CD14-positive monocyte (primary cell): Measurements from ENCODE around the gene MRPL4. TPM values are rescaled to one million over a fixed set of nuclear protein-coding genes. Genes with fewer than 3 reads are reported as not detected.

Source experiments
- DNase-seq, 3 donors: peaks; one replicate each; pipeline ENCODE4 v3.0.0-alpha.2; 2011 to 2022
- H2AFZ ChIP-seq: 2 replicates; pipeline ENCODE4 v1.6.0; 2012; ENCODE audit warnings: mild to moderate bottlenecking, low read depth, low read length, inconsistent platforms; ENCODE audit not compliant: insufficient read depth, poor library complexity, severe bottlenecking
- H3K27ac ChIP-seq, 2 donors: 1 replicate in 1 of 2; 2 replicates in 1 of 2; pipeline ENCODE4 v1.5.1; 2012 to 2013; ENCODE audit warnings: low read length in 2 of 2, control low read depth in 1 of 2, inconsistent platforms in 1 of 2, low read depth in 1 of 2, mild to moderate bottlenecking in 1 of 2
- H3K27me3 ChIP-seq, 2 donors: one replicate each; pipeline versions ENCODE4 v1.6.0 to v1.6.1; 2011 to 2013; ENCODE audit warnings: low read length in 2 of 2; ENCODE audit not compliant: control insufficient read depth in 2 of 2, insufficient read depth in 2 of 2
- H3K36me3 ChIP-seq, 2 donors: replicated peaks in 1 of 2; 1 replicate in 1 of 2; 2 replicates in 1 of 2; pipeline versions ENCODE4 v1.5.1 to v1.6.1; 2012 to 2013; ENCODE audit warnings: low read length in 2 of 2, control low read depth in 1 of 2, inconsistent platforms in 1 of 2, mild to moderate bottlenecking in 1 of 2; ENCODE audit not compliant: insufficient read depth in 2 of 2, control insufficient read depth in 1 of 2
- H3K4me1 ChIP-seq, 2 donors: 1 replicate in 1 of 2; 2 replicates in 1 of 2; pipeline versions ENCODE4 v1.5.1 to v1.6.1; 2012 to 2013; ENCODE audit warnings: low read length in 2 of 2, control low read depth in 1 of 2, inconsistent platforms in 1 of 2, mild to moderate bottlenecking in 1 of 2, moderate library complexity in 1 of 2; ENCODE audit not compliant: insufficient read depth in 2 of 2, control insufficient read depth in 1 of 2
- H3K4me2 ChIP-seq: replicated peaks from 2 replicates; pipeline ENCODE3; 2012; ENCODE audit warnings: low read length, moderate library complexity, mild to moderate bottlenecking; ENCODE audit not compliant: poor library complexity, severe bottlenecking; ENCODE audit errors: extremely low read depth
- H3K4me3 ChIP-seq, 3 experiments: fragments of 200-600 bp in 1 of 3; sonication (generic) in 1 of 3; replicated peaks in 1 of 3; 1 replicate in 2 of 3; 2 replicates in 1 of 3; pipeline ENCODE4 v1.5.1; 2011 to 2013; ENCODE audit warnings: low read length in 3 of 3, mild to moderate bottlenecking in 3 of 3, control low read depth in 2 of 3, low read depth in 2 of 3, inconsistent platforms in 1 of 3, moderate library complexity in 1 of 3
- H3K79me2 ChIP-seq: 2 replicates; pipeline ENCODE4 v1.6.0; 2012; ENCODE audit warnings: mild to moderate bottlenecking, control low read depth, inconsistent platforms, low read length, moderate library complexity; ENCODE audit not compliant: insufficient read depth
- H3K9ac ChIP-seq: 2 replicates; pipeline ENCODE4 v1.6.0; 2017; ENCODE audit warnings: low read length, mild to moderate bottlenecking; ENCODE audit not compliant: insufficient read depth, poor library complexity, severe bottlenecking
- H3K9me3 ChIP-seq, 2 donors: replicated peaks in 1 of 2; 1 replicate in 1 of 2; 2 replicates in 1 of 2; pipeline versions ENCODE4 v1.5.1 to v1.6.1; 2012 to 2013; ENCODE audit warnings: low read length in 2 of 2, control low read depth in 1 of 2; ENCODE audit not compliant: control insufficient read depth in 1 of 2, insufficient read depth in 1 of 2
- H4K20me1 ChIP-seq: 2 replicates; pipeline ENCODE4 v1.6.0; 2012; ENCODE audit warnings: mild to moderate bottlenecking, low read length, control low read depth, moderate library complexity; ENCODE audit not compliant: insufficient read depth
- H3K27ac Mint-ChIP-seq, 7 donors: one replicate each; pipeline ENCODE4 v1.8.0; 2020; ENCODE audit warnings: mild to moderate bottlenecking in 7 of 7, mixed read lengths in 7 of 7, moderate library complexity in 6 of 7, inconsistent platforms in 2 of 7
- H3K27me3 Mint-ChIP-seq, 3 donors: one replicate each; pipeline ENCODE4 v1.8.0; 2021 to 2022; ENCODE audit warnings: low read depth in 3 of 3, mild to moderate bottlenecking in 3 of 3, mixed read lengths in 3 of 3, moderate library complexity in 3 of 3, inconsistent platforms in 1 of 3
- H3K36me3 Mint-ChIP-seq, 2 donors: one replicate each; pipeline ENCODE4 v1.8.0; 2020; ENCODE audit warnings: mixed read lengths in 2 of 2, inconsistent platforms in 1 of 2, mild to moderate bottlenecking in 1 of 2
- H3K4me1 Mint-ChIP-seq: one replicate; pipeline ENCODE4 v1.8.0; 2020; ENCODE audit warnings: mild to moderate bottlenecking, mixed read lengths
- H3K4me3 Mint-ChIP-seq, 2 donors: one replicate each; pipeline ENCODE4 v1.8.0; 2020; ENCODE audit warnings: mild to moderate bottlenecking in 2 of 2, mixed read lengths in 2 of 2, moderate library complexity in 1 of 2
- H3K9me3 Mint-ChIP-seq, 7 donors: one replicate each; pipeline ENCODE4 v1.8.0; 2020 to 2022; ENCODE audit warnings: mixed read lengths in 7 of 7, mild to moderate bottlenecking in 6 of 7, moderate library complexity in 6 of 7, inconsistent platforms in 2 of 7
- CTCF ChIP-seq: fragments of 200-600 bp; IDR thresholded peaks from one replicate; pipeline ENCODE4 v1.8.0; 2022; ENCODE audit warnings: antibody characterized with exemption, mild to moderate bottlenecking
- WGBS: methylation state at CpG from one replicate; pipeline ENCODE4 v1.1.5; 2013; ENCODE audit warnings: missing lambda C conversion rate; ENCODE audit not compliant: insufficient coverage; 5-methylcytosine and 5-hydroxymethylcytosine counted together
- intact Hi-C, 2 donors: fragments of 100-400 bp; cut with micrococcal nuclease; formaldehyde crosslinking; loops; one replicate each; pipeline versions ENCODE4 v1.15.0 to v1.15.1; 2023
- polyA plus RNA-seq, 3 donors: library from polyadenylated mRNA; depleted of rRNA in 1 of 3; unstranded in 2 of 3; stranded (reverse) in 1 of 3; fragments of 300-500 nt in 2 of 3; fragments of >200 nt in 1 of 3; fragmentation: Illumina TruSeq in 2 of 3; gene quantifications; 1 replicate in 2 of 3; 2 replicates in 1 of 3; pipeline ENCODE4 v1.2.3, GENCODE V29; 2012 to 2021

The MRPL4 gene
- polyA plus RNA-seq, 3 donors, result 20.4 to 40.2 (median 22.7) TPM

- intact Hi-C loops, result no loop called here
- TF ChIP-seq CTCF, result no peak
- H3K27ac Mint-ChIP-seq, result peak overlapping the region in 5 of 7 donors; percentile 35 to 61 (median 37)
Observed at GRCh38 chr19:10211061-10211460, 41.0 kb upstream of the MRPL4 start.

GRCh38 chr19:10211691-10212090 is 40.3 kb upstream of the MRPL4 start:
- Histone ChIP-seq H3K4me2 (peak overlapping the region; percentile 31), H3K9me3 (peaks cover 4 to 6% of the 10 kb centered on the region in 2 donors), H2AFZ (no peak overlapping the region), H3K79me2 (no peaks in the 10 kb centered on the region), H3K36me3 (no peaks in the 10 kb centered on the region), H3K27me3 (no peaks in the 10 kb centered on the region), H3K9ac (no peak overlapping the region), H3K27ac (no peak overlapping the region), H3K4me3 (no peak overlapping the region), H3K4me1 (peaks cover 34% of the 10 kb centered on the region in 2 donors), H4K20me1 (no peaks in the 10 kb centered on the region)
- H3K4me1 Mint-ChIP-seq, result peaks cover 30% of the 10 kb centered on the region
- H3K27me3 Mint-ChIP-seq, result peaks cover 0 to 6% (median 4%) of the 10 kb centered on the region in 3 donors
- no peak for DNase-seq
- WGBS, result 92% methylated on average over 6 of the region's 6 CpGs
- H3K36me3 Mint-ChIP-seq, result peaks cover 0 to 3% of the 10 kb centered on the region in 2 donors
- H3K27ac Mint-ChIP-seq, result no peak overlapping the region
- peaks cover 5 to 10% (median 7%) of the 10 kb centered on the region in 7 donors for H3K9me3 Mint-ChIP-seq
- H3K4me3 Mint-ChIP-seq, result peak overlapping the region in 1 of 2 donors; percentile 69
- TF ChIP-seq CTCF, result no peak
- intact Hi-C loops, result no loop called here

More at GRCh38 chr19:10211061-10211460, 41.0 kb upstream of the MRPL4 start:
- WGBS, result 43% methylated on average over 1 of the region's 4 CpGs
- H3K36me3 ChIP-seq, result no peaks in the 10 kb centered on the region
- no peaks in the 10 kb centered on the region for H3K27me3 ChIP-seq
- H3K9me3 ChIP-seq, result peaks cover 4 to 7% of the 10 kb centered on the region in 2 donors
- peak overlapping the region; percentile 31 for H3K4me2 ChIP-seq
- H3K27me3 Mint-ChIP-seq, result peaks cover 0 to 6% (median 4%) of the 10 kb centered on the region in 3 donors
- H3K4me3 Mint-ChIP-seq, result peak overlapping the region in 1 of 2 donors; percentile 69
- DNase-seq, result peak; percentile 59 to 70 (median 69)
- peak overlapping the region in 1 of 2 donors; percentile 6 for H3K27ac ChIP-seq
- H2AFZ ChIP-seq, result no peak overlapping the region
- H3K36me3 Mint-ChIP-seq, result peaks cover 0 to 3% of the 10 kb centered on the region in 2 donors
- H3K4me3 ChIP-seq, result no peak overlapping the region
- no peaks in the 10 kb centered on the region for H3K79me2 ChIP-seq
- H3K4me1 Mint-ChIP-seq, result peaks cover 30% of the 10 kb centered on the region
- H3K4me1 ChIP-seq, result peaks cover 34% of the 10 kb centered on the region in 2 donors
- no peaks in the 10 kb centered on the region for H4K20me1 ChIP-seq
- H3K9me3 Mint-ChIP-seq, result peaks cover 5 to 11% (median 7%) of the 10 kb centered on the region in 7 donors
- H3K9ac ChIP-seq, result no peak overlapping the region
